Measurements from ENCODE around the gene CSGALNACT2. TPM values are rescaled to one million over a fixed set of nuclear protein-coding genes. Genes with fewer than 3 reads are reported as not detected.
"Not testable (repeated sequence)": the region's sequence is repeated elsewhere in the genome, so short reads cannot be mapped to it uniquely, and the experiment has no call there.

The CSGALNACT2 gene, protein sequence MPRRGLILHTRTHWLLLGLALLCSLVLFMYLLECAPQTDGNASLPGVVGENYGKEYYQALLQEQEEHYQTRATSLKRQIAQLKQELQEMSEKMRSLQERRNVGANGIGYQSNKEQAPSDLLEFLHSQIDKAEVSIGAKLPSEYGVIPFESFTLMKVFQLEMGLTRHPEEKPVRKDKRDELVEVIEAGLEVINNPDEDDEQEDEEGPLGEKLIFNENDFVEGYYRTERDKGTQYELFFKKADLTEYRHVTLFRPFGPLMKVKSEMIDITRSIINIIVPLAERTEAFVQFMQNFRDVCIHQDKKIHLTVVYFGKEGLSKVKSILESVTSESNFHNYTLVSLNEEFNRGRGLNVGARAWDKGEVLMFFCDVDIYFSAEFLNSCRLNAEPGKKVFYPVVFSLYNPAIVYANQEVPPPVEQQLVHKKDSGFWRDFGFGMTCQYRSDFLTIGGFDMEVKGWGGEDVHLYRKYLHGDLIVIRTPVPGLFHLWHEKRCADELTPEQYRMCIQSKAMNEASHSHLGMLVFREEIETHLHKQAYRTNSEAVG
- total RNA-seq (2014; rRNA removed), result 13.1 and 13.4 TPM in 2 replicates
- polyA plus RNA-seq (2012), result 7.1 TPM

DNA sequence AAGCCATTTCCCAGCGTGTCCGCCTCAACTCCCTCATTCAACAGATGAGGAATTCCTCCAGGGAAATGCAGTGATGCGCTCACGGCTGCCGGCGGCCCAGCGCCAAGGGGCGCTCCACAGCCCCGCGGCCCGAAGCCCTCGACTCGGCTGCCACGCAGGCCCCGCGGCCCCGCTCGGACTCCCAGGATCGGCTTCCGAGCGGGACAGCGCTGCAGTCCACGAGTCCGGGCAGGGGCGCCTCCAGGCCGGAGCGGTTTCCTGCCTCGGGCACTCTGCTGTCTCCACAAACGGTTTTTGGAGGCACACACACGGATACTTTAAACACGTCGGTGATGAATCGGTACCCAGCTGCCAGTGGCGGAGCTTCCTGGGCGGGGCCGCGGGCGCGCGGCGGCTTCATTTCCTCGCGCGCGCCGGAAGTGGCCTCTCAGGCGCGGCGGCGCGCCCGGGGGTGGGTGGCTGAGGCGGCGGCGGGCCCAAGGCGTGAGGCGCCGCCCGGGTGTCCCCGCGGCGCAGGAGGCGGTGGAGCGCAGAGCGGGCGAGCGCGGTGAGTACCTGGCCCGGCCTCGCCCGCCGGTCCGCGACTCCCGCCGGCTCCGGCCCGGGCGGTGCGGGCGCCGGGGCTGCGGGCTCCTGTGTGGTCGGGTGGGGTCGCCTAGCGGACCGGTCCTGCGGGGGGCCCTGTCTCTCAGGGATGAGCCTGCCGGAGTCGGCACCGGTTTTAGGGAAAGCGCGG, at the start of gene CSGALNACT2:
CSGALNACT2 (plus strand) TSS at position 425 of the 736 bp plus-strand sequence. CDS start 16,705 bp downstream, outside the sequence.
- peak; percentile 91 for DNase-seq (ENCODE audit: low read depth)

DNA sequence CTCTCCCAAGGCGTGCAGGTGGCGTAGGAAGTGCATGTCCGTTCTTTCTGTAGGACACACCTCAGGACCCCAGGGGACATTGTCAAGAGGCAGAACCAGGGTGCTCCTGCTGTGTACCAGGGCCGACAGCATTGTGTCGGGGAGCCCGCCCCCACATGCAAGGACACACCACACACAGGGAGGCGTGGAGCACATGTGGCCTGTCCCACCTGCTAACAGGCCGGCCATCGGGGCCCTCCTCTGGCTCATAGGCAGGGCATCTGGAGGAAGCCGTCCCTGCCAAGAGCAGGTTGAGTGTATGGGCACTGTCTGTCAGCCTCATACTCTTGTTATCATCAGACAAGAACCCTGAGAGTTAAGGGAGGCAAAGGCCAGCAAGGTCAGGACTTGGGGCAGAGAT, 48.7 kb upstream of the CSGALNACT2 start:
- DNase-seq (ENCODE audit: low read depth), result no peak

DNA sequence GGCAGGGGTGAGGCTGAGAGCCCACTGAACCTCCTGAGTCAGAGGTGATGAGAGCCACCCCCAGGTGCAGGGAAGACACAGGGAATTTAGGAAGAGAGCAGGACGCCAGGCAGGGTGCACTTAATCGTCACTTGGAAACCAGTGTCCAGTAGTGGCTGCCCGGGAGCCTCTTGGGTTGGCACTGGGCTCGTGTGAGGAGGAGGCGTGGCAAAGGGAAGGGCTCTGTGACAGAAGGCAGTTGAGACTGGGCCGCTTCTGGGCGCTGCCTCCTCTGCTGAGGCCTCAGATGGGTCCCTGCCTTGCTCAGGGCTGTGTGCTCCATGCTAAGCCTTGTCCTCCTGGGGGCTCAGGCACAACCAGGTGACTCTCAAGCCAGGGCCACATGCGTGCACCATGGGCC, 48.1 kb upstream of the CSGALNACT2 start:
- no peak for DNase-seq (ENCODE audit: low read depth)

DNA sequence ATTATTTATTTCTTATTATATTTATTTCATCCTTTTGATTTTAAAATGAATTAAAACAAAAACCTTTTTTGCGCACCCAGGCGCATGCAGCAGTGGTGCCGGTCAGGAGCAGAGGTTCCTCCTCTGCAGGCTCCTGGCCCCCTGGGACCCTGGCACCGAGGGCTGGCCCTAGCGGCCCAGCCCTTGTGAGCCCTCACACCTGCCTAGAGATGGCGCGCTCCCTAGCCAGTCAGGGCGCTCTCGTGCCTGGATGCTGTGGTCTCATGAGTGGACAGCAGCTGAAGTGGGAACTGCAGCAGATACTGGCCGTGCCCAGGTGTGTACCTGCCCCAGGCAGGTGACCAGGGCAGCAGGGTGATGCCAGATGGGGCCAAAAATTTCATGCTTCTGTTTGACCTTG, 47.6 kb upstream of the CSGALNACT2 start:
- DNase-seq (ENCODE audit: low read depth), result no peak

DNA sequence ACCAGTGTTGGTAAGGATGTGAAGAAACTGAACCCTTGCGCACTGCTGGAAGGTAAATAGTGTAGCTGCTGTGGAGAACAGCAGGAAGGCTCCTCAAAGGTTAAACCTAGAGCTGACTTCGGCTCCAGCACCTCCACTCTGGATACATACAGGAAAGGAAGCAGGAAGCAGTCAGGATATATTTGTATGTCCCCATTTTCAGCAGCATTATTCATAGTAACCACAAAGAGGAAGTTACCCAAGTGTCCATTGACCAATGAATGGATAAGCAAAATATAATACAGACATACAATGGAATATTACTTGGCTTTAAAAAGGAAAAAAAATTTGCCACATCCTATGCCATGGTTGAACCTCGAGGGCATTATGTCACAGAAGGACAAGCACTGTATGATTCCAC, 46.4 kb upstream of the CSGALNACT2 start:
- DNase-seq (ENCODE audit: low read depth), result no peak

DNA sequence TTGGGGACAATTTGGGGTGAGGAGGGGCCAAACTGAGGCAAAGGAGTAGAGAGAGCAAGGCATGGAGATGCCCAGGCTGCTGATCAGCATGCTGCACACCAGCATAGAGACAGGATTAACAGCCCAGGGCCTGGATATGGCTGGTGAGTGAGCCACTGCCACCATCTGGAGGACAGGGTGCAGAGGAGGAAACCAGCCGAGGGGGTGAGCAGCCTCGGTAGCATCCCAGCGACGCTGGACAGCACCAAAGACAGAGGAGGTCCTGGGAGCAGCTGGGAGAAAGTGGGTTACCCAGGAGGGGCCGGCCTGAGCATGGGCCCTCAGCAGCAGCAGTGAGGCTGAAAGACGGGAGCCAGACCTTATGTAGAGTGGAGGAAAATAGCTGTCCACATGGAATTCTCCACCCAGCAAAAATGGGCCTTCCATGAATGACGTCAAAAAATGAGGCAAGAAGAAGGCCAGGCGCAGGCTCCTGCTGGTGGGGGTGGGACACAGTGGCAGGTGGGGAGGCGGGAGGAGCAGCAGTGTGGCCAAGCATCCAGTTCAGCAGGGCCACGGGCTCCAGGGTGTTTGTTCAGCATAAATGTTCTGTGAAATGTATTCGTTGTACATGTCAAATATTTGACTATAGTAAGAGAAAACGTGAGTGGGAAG, 44.7 kb upstream of the CSGALNACT2 start:
- no peak for DNase-seq (ENCODE audit: low read depth)

DNA sequence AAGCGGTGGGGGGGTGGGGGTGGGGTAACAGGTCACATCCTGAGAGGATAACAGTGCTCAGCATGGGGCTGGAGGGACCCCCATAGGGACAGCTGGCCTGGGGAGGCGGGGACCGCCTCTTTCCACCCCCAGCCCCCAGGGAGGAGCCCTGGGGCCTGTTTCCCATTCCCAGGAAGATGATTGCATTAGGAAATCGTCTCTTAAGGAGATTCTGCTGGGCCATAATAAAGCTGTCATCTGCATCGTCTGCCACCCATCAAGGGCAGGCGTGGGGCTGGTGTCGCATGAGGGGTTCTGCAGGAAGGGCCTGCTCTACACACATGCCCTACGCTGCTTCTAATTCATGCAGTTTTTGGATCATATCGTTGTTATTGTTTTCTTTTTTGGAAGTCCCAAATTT, 44.2 kb upstream of the CSGALNACT2 start:
- no peak for DNase-seq (ENCODE audit: low read depth)

DNA sequence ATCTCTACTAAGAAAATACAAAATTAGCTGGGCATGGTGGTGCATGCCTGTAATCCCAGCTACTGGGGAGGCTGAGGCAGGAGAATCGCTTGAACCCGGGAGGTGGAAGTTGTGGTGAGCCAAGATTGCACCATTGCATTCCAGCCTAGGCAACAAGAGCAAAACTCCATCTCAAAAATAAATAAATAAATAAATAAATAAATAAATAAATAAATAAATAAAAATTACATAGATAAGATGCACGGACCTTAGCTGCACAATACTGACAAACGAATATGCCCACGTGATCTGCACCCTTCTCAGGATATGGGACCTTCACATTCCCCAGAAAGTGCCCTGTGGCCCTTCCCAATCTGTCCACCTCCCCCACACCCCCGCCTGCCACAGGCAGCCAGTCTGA, 38.9 kb upstream of the CSGALNACT2 start:
- not testable (repeated sequence) for DNase-seq (ENCODE audit: low read depth)

DNA sequence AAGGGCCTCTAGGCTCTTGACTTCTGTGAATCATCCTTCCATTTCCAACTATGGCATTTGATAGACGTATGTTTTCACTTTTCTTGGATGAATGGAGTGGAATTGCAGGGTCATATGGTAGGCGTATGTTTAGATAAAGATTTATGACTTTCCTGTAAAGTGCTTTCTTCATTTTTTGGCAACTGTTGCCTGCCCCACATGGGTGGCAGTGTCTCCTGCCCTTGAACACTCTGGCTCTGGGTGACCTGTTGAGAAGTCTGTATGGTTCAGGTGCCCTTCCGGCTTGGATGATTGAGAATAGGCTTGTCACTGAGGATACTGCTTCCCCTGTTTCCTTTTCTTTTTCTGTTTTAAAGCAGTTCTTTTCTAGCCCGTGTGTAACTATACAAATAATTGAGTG, 38.3 kb upstream of the CSGALNACT2 start:
- no peak for DNase-seq (ENCODE audit: low read depth)

DNA sequence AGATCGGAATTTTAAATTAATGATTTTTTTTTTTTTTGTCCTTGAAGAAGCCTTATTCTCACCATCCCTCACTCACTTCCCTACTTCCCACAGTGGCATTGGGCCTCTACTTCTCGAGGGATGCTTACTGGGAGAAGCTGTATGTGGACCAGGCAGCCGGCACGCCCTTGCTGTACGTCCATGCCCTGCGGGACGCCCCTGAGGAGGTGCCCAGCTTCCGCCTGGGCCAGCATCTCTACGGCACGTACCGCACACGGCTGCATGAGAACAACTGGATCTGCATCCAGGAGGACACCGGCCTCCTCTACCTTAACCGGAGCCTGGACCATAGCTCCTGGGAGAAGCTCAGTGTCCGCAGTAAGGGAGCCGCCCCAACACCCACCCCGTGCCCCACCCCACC, 37.9 kb upstream of the CSGALNACT2 start:
- no peak for DNase-seq (ENCODE audit: low read depth)

DNA sequence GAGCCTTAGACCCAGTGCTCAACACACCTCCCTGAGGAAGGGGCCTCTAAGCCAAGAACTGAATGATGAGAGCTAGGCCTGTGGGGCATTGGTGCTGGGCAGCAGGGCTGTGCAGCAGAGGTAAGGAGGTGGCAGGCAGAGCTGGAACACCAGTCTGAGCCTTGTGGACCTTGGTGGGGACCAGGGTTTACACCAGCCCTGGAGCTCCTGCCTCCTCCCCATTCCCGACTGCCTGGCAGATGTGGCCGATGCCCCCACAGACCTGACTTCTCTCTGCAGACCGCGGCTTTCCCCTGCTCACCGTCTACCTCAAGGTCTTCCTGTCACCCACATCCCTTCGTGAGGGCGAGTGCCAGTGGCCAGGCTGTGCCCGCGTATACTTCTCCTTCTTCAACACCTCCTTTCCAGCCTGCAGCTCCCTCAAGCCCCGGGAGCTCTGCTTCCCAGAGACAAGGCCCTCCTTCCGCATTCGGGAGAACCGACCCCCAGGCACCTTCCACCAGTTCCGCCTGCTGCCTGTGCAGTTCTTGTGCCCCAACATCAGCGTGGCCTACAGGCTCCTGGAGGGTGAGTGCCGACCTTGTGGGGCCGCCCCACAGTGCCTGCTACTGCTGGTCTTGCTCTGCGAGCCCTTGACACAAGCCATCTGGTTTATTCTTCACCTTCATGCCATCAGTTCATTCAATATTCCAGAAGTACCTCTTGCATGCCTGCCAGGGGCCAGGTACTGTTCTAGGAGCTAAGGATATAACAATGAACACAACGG, 36.0 kb upstream of the CSGALNACT2 start:
- no peak for DNase-seq (ENCODE audit: low read depth)

DNA sequence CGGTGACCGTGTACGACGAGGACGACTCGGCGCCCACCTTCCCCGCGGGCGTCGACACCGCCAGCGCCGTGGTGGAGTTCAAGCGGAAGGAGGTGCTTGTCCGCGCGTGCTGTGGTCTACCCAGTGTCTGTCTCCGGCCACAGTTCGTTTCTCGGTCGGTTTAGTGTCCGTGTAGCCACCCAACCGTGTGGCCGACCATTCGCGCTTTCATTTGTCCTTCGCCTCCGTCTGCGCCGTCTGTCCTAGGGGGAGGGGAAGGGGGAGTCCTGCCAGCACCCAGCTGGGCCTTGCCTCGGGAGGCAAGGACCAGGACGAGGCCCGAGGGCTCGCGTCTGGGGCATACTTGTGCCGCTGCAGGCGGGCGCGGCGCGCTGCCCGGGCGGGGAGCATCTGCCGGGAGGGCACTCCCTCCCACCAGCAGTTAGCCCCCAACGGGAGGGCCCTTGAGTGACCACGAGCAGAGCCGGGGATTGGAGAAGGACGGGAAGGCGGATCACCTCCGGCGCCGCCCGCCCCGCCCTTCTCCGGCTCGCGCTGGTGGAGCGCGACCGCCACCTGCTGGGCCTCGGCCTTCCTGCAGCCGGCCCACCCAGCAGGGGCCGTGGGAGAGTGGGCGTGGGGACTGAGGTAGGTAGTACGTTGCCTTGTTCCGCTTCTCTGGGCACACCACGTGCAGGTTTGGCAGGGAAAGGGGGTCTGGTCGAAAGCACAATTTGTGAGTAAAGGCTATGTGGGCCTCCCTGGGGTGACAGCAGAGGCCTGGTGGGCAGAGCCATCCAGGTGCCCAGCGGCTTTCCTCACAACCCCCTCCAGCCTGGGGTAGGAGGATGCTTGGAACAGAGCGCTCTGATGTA, 32.9 kb upstream of the CSGALNACT2 start:
- DNase-seq (ENCODE audit: low read depth), result peak; percentile 61

DNA sequence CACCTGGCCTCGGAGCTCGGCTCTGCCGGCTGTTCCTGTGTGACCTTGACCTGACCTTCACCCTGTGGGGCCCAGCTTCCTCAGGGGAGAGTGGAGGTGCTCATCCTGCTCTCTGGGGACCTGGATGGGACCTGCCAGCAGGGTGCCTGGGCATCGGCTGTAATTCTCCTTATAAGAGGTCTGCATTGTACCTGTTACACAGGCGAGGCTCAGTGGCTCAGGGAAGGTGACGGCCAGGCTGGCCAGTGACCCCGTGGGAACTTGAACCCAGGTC, 32.4 kb upstream of the CSGALNACT2 start:
- DNase-seq (ENCODE audit: low read depth), result no peak

DNA sequence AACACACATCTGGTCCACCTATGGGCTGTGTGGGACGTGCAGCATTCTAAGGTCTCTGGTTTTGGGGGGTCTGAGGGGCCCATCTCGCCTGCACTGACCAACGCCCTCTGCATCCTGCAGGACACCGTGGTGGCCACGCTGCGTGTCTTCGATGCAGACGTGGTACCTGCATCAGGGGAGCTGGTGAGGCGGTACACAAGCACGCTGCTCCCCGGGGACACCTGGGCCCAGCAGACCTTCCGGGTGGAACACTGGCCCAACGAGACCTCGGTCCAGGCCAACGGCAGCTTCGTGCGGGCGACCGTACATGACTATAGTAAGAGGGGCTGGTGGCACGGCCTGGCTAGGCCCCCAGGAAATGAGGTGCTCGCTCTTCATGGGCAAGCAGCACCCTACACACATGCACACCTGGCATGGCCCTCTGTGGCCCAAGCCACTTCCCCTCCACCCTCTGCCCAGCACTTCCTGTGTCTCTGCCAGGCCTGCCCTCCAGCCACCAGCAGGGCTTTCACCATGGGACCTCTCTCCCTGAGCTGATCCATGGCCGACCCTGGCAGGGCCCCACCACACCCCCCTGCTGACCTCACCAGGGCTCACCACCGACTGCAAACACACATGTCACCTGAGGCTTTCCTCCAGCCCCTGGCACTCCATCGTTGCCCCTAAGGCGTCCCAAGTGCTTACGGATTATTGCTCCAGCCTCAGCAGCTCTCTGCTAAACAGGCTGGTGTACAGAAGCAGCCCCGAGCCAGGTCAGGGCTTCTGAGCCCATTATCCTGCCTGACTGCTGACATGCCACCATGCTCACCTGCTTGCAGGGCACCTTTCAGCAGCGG, 31.8 kb upstream of the CSGALNACT2 start:
- no peak for DNase-seq (ENCODE audit: low read depth)

DNA sequence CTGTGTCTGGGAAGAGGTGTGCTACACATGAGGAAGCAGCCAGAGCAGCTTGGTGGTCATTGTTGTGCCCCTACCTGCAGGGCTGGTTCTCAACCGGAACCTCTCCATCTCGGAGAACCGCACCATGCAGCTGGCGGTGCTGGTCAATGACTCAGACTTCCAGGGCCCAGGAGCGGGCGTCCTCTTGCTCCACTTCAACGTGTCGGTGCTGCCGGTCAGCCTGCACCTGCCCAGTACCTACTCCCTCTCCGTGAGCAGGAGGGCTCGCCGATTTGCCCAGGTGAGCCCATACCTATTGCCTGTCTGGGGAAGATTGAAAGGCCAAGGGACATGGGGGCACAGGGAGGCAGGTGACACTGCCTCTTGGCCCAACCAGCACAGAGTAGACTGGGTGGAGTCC, 29.3 kb upstream of the CSGALNACT2 start:
- DNase-seq (ENCODE audit: low read depth), result no peak

DNA sequence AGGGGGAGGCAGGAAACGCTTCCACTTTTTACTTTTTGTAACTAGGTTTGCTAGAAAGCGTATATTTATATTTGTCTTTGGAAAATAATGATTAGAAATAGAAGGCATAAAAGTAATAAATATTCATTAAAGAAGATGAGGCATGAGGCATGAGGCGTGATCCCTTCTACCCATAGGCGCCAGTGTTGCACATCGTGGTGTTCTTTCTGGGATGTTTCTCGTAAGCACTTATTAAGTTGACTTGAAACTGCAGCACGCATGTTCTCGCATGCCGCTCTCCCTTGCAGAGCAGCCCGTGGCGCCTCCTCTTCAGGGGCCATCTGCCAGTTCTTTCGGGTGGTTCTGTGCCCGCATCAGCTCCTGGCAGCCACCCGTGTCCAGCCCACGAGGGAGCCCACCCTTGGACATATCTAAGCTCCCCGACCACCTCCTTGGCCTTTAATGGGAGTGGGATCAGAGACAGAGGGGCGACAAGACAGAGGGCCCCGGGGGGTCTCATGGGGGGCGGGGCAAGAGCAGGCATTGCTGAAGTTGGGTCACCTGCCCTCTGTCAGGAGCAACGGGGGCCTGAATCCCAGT, 28.5 kb upstream of the CSGALNACT2 start:
- no peak for DNase-seq (ENCODE audit: low read depth)

DNA sequence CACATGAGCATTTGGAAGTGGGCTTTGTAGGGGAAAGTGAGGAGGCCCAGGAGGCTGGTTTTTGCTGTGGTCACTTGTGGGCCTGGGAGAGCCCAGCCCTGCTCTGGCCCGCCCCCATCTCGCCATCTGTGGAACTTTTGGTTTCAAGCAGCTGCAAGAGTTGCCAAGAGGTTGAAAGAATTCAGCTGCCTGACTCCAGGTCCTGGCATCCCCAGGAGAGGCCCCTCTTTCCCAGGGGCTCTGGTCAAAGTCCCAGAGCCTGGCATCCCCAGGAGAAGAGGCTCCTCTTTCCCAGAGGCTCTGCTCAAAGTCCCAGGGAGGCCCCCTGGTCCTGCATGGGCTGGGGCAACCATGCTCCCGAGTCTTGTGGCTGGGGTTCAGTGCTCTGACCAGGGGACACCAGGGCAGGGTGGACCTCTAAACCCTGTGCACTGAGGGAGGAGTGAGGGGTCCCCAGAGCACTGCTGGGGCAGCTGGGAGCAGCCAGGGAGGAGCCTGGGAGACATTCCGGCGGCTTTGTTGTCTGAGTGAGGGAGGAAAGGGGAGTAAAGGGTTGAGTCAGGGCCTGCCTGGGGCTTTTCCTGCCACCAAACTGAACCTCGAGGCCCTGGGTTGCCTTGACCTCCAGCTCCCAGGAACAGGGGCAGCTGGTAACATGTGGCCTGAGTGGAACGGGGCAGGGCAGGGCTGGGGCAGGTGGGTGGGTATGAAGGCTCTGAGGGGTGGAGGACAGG, 27.7 kb upstream of the CSGALNACT2 start:
- peak; percentile 56 for DNase-seq (ENCODE audit: low read depth)

DNA sequence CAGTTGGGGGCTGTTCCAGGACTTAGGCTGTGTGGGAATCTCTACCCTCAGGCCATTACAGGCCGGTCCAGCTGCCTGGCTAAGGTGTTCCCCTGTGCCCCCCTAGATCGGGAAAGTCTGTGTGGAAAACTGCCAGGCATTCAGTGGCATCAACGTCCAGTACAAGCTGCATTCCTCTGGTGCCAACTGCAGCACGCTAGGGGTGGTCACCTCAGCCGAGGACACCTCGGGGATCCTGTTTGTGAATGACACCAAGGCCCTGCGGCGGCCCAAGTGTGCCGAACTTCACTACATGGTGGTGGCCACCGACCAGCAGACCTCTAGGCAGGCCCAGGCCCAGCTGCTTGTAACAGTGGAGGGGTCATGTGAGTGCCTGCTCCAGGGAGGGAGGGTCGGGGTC, 27.1 kb upstream of the CSGALNACT2 start:
- DNase-seq (ENCODE audit: low read depth), result no peak
